HG03095 (cell line): ENCODE measurements around the gene HSPB7.
"Not testable (repeated sequence)": the region's sequence is repeated elsewhere in the genome, so short reads cannot be mapped to it uniquely, and the experiment has no call there.

Experiments used
- ATAC-seq: cut with Tn5 transposase; IDR thresholded peaks from one replicate; pipeline ENCODE4 v1.9.1; 2021; ENCODE audit warnings: moderate library complexity; ENCODE audit not compliant: unreplicated experiment

The HSPB7 gene

GRCh38 chr1:16051039-16051438 lies 33.2 kb upstream of the HSPB7 start:
- ATAC-seq, result no peak

- no peak for ATAC-seq
Observed at GRCh38 chr1:16050328-16050727, 32.5 kb upstream of the HSPB7 start.

- no peak for ATAC-seq
Observed at GRCh38 chr1:16048573-16049189, 30.8 kb upstream of the HSPB7 start.

- no peak for ATAC-seq
Observed at GRCh38 chr1:16047791-16048475, 30.1 kb upstream of the HSPB7 start.

GRCh38 chr1:16046842-16047241 lies 29.0 kb upstream of the HSPB7 start:
- no peak for ATAC-seq

- no peak for ATAC-seq
Observed at GRCh38 chr1:16043950-16044349, 26.1 kb upstream of the HSPB7 start.

- ATAC-seq, result no peak
Observed at GRCh38 chr1:16043521-16043920, 25.7 kb upstream of the HSPB7 start, which contains the start of gene CLCNKB. Gene CLCNKB (plus strand): TSS chr1:16043782. CDS start chr1:16044493, 711 bp downstream.

GRCh38 chr1:16042654-16043053 lies 24.8 kb upstream of the HSPB7 start:
- not testable (repeated sequence) for ATAC-seq

GRCh38 chr1:16042096-16042495 lies 24.3 kb upstream of the HSPB7 start:
- ATAC-seq, result no peak

GRCh38 chr1:16041200-16041599 lies 23.4 kb upstream of the HSPB7 start:
- ATAC-seq, result no peak

- not testable (repeated sequence) for ATAC-seq
Observed at GRCh38 chr1:16039871-16040270, 22.0 kb upstream of the HSPB7 start.

GRCh38 chr1:16038620-16038912 lies 20.7 kb upstream of the HSPB7 start:
- ATAC-seq, result no peak

GRCh38 chr1:16036461-16036860 lies 18.6 kb upstream of the HSPB7 start:
- ATAC-seq, result not testable (repeated sequence)

GRCh38 chr1:16033103-16033632 lies 15.3 kb upstream of the HSPB7 start:
- not testable (repeated sequence) for ATAC-seq

- ATAC-seq, result no peak
Observed at GRCh38 chr1:16032388-16033102, 14.7 kb upstream of the HSPB7 start.

- no peak for ATAC-seq
Observed at GRCh38 chr1:16031551-16031950, 13.7 kb upstream of the HSPB7 start.

- ATAC-seq, result no peak
Observed at GRCh38 chr1:16029288-16029687, 11.4 kb upstream of the HSPB7 start.

GRCh38 chr1:16029003-16029268 lies 11.1 kb upstream of the HSPB7 start:
- not testable (repeated sequence) for ATAC-seq

- no peak for ATAC-seq
Observed at GRCh38 chr1:16028237-16029002, 10.6 kb upstream of the HSPB7 start.

- ATAC-seq, result no peak
Observed at GRCh38 chr1:16026723-16027484, 9.1 kb upstream of the HSPB7 start.

- not testable (repeated sequence) for ATAC-seq
Observed at GRCh38 chr1:16026302-16026701, 8.5 kb upstream of the HSPB7 start.
